ENCODE data around the gene ETV6. TPM values are rescaled to one million over a fixed set of nuclear protein-coding genes. Genes with fewer than 3 reads are reported as not detected.

Gene ETV6
- total and polyA plus RNA-seq, 2 of the 8 experiments (the other 6 are each of a cell fraction or from before 2014, with no cell fraction given), result 5.5 to 23.9 TPM

- FAIRE-seq, result no peak
- H2AFZ ChIP-seq (ENCODE audit: low read length), result no peak overlapping the region
- H2BK15ac ChIP-seq (ENCODE audit: low read length), result no peak overlapping the region
- no peaks in the 10 kb centered on the region for H3K79me1 ChIP-seq (ENCODE audit: low read depth, low read length)
- H3K14ac ChIP-seq (ENCODE audit: insufficient read length), result no peak overlapping the region
- peaks cover 0 to 10% (median 7%) of the 10 kb centered on the region in 4 experiments; a peak in 5 of 7 replicates for H3K4me1 ChIP-seq (replicated peaks in 1 of 4; ENCODE audit: control insufficient read depth in 3 of 4, insufficient read depth in 4 of 4, low read length in 3 of 4)
- ChIA-PET POLR2A (ENCODE audit: partially characterized antibody) (no interaction called here), CTCF (ENCODE audit: partially characterized antibody) (interaction anchor here (0.6 to 1.0 kb wide), 6 partner anchors 13 to 467 kb away, joined by 3 to 6 read pairs (median 4); no protein-coding TSS in a partner anchor)
- H3K27ac ChIP-seq (ENCODE audit: low read depth, low read length), result no peak overlapping the region
- no peak for DNase-seq (ENCODE audit: low read depth in 1 of 2, low spot score in 2 of 2)
- H3K27me3 ChIP-seq (replicated peaks in 1 of 4; ENCODE audit: control insufficient read depth in 3 of 4, extremely low read depth in 1 of 4, insufficient read depth in 3 of 4, low read length in 3 of 4), result no peaks in the 10 kb centered on the region
- H3K9ac ChIP-seq (replicated peaks in 1 of 4; ENCODE audit: extremely low read depth in 1 of 4, low read depth in 3 of 4, low read length in 3 of 4), result no peak overlapping the region
- H2AK5ac ChIP-seq (ENCODE audit: low read depth, low read length), result no peak overlapping the region
- no peaks in the 10 kb centered on the region for H3K79me2 ChIP-seq (ENCODE audit: control insufficient read depth in 1 of 2, insufficient read depth in 2 of 2, low read length in 2 of 2)
- H2BK20ac ChIP-seq (ENCODE audit: low read length), result no peak overlapping the region
- H4K20me1 ChIP-seq (replicated peaks in 1 of 2; ENCODE audit: control insufficient read depth in 1 of 2, insufficient read depth in 2 of 2, low read length in 2 of 2), result no peaks in the 10 kb centered on the region
- H3K23me2 ChIP-seq (ENCODE audit: low read depth, low read length), result no peaks in the 10 kb centered on the region
- H2BK12ac ChIP-seq (ENCODE audit: low read depth, low read length), result no peak overlapping the region
- no peak overlapping the region for H4K91ac ChIP-seq (replicated peaks; ENCODE audit: insufficient read length, low read length)
- no peak overlapping the region for H3K4me2 ChIP-seq (ENCODE audit: insufficient read depth in 1 of 2, low read depth in 2 of 2, low read length in 2 of 2)
- no peak overlapping the region for H2BK5ac ChIP-seq (ENCODE audit: low read depth, low read length)
- no peak overlapping the region for H2BK120ac ChIP-seq (replicated peaks; ENCODE audit: low read depth, low read length)
- peaks cover 0 to 3% (median 0%) of the 10 kb centered on the region in 4 experiments; a peak in 1 of 8 replicates for H3K36me3 ChIP-seq (ENCODE audit: control insufficient read depth in 2 of 4, insufficient read depth in 4 of 4, low read length in 3 of 4)
- H3K4ac ChIP-seq (replicated peaks; ENCODE audit: insufficient read length, low read depth, low read length), result no peak overlapping the region
- TF ChIP-seq BACH1 (IDR thresholded peaks at IDR 0.05; ENCODE audit: low read length) (no peak), SIN3A (conservative IDR thresholded peaks at IDR 0.05 in 1 of 2, IDR thresholded peaks at IDR 0.05 in 1 of 2; ENCODE audit: low read depth in 1 of 2, low read length in 2 of 2) (no peak), E2F6 (IDR thresholded peaks at IDR 0.05) (no peak), CEBPB (IDR thresholded peaks at IDR 0.05; ENCODE audit: low read depth, low read length) (no peak), ATF3 (IDR thresholded peaks at IDR 0.05; ENCODE audit: insufficient read depth, low read depth, low read length) (no peak), NANOG (IDR thresholded peaks at IDR 0.05; ENCODE audit: insufficient read depth, low read depth, low read length, poor library complexity, severe bottlenecking) (no peak), NRF1 (IDR thresholded peaks at IDR 0.05; ENCODE audit: low read depth, low read length) (no peak)
- H3K18ac ChIP-seq (ENCODE audit: extremely low read depth, low read length), result no peak overlapping the region
- H3K23ac ChIP-seq (ENCODE audit: insufficient read length), result no peak overlapping the region
- no peaks in the 10 kb centered on the region for H3K9me3 ChIP-seq (ENCODE audit: insufficient read depth in 2 of 2, low read depth in 1 of 2, low read length in 1 of 2)
- no peak overlapping the region for H3K56ac ChIP-seq (replicated peaks; ENCODE audit: insufficient read length, low read depth, low read length)
- no peak overlapping the region for H4K5ac ChIP-seq (ENCODE audit: insufficient read length, low read depth, low read length)
- H4K8ac ChIP-seq (ENCODE audit: extremely low read depth, insufficient read depth, low read length), result no peak overlapping the region
- H3K4me3 ChIP-seq (ENCODE audit: extremely low read depth in 1 of 4, insufficient read depth in 2 of 4, low read depth in 3 of 4, low read length in 4 of 4), result no peak overlapping the region
- WGBS, 2 experiments (ENCODE audit: extremely low coverage in 1 of 2, insufficient coverage in 1 of 2, insufficient read length in 1 of 2, insufficient replicate concordance in 2 of 2, low coverage in 1 of 2, low lambda C conversion rate in 2 of 2, missing lambda C conversion rate in 1 of 2), result 88% methylated on average over 3 of the region's 3 CpGs; no CpG with 5 or more reads in 1 of the 2 experiments
Measured at GRCh38 chr12:11875414-11875935, 226.0 kb downstream of the ETV6 start.

Measured in H1 (cell line).